ENCODE results near the gene MEF2C. TPM values are rescaled to one million over a fixed set of nuclear protein-coding genes. Genes with fewer than 3 reads are reported as not detected.

Gene MEF2C
- total RNA-seq, 1 experiment from 2014 or later: 5.2 TPM

DNA sequence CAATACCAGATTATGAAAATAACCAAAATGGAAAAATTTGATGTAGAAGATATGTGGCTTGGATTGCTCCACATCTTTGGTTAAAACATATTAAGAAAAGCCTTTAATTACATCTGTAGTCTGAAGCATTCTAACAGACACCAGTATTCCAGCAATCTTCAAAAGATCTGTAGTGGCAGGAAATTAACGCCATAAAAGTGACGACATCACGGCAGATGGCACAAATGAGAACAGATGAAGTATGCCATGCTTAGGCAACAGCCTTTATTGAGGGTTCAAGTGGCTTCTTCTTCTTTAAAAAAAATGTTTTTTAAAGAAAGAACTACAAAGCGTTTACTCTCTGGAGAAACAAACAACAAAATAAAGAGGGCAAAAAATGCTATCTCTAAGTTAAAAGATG, 164.2 kb downstream of the MEF2C start:
- DNase-seq (ENCODE audit: low read depth): no peak

DNA sequence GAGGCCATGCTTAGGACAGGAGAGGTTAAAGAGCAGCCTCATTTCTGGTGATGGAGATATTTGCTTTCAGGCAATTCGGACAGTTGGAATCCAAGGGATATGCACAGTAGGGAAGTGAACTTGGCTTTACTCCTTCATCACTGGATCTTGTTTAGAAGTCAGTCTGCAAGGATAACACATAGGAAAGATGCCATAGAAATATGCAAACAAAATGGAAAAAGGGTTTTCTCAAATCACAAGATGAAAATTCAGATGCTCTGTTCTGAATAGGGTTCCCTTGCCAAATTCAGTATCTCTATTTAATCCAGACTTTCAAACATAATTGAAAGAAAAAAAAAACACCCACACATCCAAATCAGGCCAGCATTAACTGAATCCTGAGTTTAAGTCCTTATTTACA, 166.9 kb downstream of the MEF2C start:
- no peak for DNase-seq (ENCODE audit: low read depth)

GRCh38 chr5:88715503-88715902, 167.5 kb downstream of the MEF2C start:
- DNase-seq (ENCODE audit: low read depth): no peak

DNA sequence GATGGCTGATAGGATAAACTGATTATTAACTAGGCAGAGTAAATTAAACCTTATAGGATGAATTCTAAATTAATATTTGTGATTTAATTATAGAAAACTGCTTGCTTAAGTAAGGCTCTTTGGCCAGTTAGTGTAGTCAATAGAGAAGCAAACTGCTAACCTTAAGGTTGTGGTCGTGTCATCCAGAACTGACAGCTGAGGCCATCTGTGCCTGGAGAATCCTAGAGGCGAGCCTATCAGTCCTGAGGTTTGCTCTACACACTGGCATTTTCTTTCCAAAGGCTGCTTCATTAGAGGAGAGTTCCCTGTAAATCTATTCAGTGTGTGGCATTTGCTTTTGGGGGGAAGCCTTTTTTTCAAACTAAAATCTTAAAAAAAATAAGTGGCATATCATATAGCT, 169.2 kb downstream of the MEF2C start:
- no peak for DNase-seq (ENCODE audit: low read depth)

DNA sequence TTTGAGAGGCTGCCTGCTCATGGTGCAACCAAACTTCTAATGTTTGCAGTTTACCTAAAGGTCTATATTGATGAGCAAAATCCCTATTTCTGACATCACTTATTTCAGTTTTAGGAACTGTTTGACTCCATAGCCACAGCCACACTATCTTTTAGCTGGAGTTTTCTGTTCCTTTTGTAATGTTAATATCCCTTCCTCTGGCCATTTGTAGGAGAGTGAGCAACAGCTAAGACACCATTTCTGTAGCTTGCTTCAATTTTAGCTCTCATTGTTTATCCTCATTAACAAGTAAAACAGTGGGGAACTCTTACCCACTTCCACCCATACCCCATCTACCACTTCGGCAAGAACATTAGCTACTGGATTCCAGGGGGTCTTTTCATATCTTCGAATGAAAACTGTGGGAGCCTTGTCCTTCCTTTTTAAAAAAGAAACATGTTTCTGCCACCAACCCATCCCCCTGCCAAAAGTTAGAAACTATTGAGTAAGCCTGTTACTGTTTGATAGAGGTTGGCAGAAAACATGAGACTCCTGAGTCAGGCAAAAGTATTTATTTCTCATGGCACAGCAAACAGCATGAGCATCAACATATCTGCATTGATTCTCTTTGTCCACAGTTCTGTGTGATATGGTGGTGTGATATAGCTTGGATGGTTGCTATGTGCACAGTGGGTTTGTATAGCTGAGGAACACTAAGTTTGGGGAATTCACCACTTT, 174.1 kb downstream of the MEF2C start:
- DNase-seq (ENCODE audit: low read depth): no peak

DNA sequence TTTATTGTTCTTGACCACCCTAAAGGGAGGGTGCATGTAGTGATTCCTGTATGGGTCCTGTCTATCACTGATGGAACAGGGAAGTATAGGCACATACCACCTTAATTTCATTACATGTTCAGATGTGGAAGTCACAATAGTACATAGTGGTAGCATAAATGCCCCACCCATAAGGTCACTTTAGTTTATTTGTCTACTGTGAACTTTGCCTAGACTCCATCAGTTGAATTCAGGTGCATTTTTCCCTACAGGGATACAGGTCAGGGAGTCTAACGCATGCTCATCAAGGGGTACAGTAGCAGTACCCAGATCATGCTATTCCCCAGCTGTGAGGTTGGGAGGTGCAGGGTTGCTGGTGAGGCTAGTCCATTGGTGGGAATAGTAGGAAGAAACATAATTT, 175.0 kb downstream of the MEF2C start:
- no peak for DNase-seq (ENCODE audit: low read depth)

- peak; percentile 66 for DNase-seq (ENCODE audit: low read depth)
These were observed 175.6 kb downstream of the MEF2C start for GRCh38 chr5:88707216-88707965.

- DNase-seq (ENCODE audit: low read depth): no peak
These were observed 180.7 kb downstream of the MEF2C start for GRCh38 chr5:88702332-88702731.

DNA sequence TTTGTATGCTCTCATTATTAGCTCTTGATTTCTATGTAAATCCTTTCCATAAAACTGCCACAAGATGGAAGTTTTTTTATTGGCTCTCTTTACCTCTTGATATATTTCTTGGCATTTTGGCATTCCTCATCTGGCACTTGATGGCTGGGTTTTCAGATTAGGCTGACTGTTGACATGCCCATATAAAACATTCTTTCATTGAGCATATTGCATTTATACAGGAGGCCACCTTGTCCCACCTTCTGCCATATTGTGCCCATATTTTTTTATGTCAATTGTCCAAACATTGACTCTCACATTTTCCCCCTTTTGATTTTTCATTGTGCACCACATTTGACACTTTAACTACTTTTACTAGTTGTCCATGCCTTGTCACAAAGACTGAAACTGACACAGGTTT, 182.9 kb downstream of the MEF2C start:
- DNase-seq (ENCODE audit: low read depth): no peak

- DNase-seq (ENCODE audit: low read depth): no peak
These were observed 184.7 kb downstream of the MEF2C start for GRCh38 chr5:88698290-88698689.

GRCh38 chr5:88696466-88696865, 186.5 kb downstream of the MEF2C start:
- DNase-seq (ENCODE audit: low read depth): no peak

DNA sequence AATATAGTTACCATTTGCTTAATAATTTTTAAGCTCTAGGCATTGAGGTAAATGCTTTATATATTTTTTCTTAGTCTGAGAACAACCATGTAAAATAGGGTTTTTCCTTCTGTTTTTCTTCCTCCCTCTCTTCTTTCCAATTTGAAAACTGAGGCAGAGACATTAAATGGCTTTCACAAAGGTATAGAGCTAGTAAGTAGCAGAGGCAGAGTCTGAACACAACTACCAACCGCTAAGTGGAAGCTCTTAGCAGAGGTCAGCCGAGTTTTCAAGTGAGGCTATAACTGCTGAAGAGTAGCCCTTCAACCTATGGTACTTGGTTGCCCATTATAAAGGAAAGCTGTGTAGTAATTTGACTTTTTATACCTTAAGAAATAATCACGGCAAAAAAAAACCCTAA, 187.1 kb downstream of the MEF2C start:
- DNase-seq (ENCODE audit: low read depth): no peak

DNA sequence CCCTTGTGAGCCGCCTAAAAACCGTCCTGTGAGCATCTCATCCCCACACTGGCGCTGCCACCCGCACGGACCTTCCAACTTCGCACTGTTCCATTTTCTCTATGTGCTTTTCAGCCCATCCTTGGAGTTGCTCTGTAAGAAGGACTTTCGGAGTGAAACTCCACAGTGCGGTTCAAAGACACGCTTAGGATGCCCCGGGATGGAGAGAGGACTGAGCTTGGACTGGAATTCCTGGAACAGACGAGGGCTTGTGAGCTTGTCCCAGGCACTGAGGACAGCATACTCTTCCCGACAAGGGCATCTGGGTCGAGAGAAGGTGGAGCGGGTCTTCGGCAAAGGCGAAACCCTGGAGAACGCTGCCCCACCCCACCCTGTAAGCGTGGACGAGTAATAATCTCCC, 187.8 kb downstream of the MEF2C start:
- DNase-seq (ENCODE audit: low read depth): no peak

- no peak for DNase-seq (ENCODE audit: low read depth)
These were observed 188.8 kb downstream of the MEF2C start for GRCh38 chr5:88694023-88694679.

GRCh38 chr5:88693071-88693932, 189.7 kb downstream of the MEF2C start:
- peak; percentile 45 for DNase-seq (ENCODE audit: low read depth)

DNA sequence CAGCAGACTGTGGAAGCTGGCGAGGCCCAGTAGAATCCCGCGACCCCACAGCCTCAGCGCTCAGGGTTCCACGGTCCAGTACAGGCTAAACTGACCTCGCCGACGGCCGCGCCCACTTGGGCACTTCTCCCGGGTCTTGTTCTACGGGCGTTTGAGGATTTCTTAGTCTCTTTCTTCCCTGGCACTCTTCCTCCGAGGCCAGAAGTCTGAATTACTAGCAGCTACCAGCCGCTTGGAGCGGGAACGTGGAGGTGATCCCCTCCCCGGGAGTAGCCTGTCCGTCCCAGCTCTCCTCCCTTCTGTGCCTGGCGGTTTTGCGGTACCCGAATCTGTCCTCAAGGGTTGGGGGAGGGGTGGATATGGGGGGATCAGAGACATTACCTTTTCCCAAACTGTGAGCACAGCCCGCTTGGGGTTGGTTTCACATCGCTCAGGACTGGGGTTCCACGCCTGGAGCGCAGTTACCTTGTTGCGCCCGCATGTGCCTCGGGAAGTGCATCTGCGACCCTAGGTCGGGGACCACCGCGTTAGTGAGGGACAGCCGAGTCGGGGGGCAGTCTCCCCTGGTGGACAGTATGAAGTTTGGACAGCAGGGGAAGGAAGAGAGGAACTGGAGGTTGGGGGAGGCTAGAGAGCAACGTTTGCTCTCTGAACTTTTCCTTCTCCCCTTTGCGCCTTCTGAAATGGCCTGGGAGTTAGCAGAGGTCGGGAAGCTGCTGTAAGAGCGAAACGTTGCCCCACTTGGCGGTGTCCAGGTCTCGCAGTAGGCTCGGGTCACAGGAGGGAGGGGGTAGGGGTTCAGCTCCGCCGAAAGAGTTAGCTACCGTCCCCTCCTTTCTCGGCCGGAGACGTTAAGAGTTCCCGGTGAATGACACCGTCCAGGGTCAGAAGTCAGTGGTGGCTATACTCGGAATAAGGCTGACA, 190.8 kb downstream of the MEF2C start:
- DNase-seq (ENCODE audit: low read depth): peak; percentile 30

GRCh38 chr5:88691230-88691582, 191.8 kb downstream of the MEF2C start:
- no peak for DNase-seq (ENCODE audit: low read depth)

GRCh38 chr5:88690409-88691229, 192.4 kb downstream of the MEF2C start:
- DNase-seq (ENCODE audit: low read depth): peak; percentile 81

DNA sequence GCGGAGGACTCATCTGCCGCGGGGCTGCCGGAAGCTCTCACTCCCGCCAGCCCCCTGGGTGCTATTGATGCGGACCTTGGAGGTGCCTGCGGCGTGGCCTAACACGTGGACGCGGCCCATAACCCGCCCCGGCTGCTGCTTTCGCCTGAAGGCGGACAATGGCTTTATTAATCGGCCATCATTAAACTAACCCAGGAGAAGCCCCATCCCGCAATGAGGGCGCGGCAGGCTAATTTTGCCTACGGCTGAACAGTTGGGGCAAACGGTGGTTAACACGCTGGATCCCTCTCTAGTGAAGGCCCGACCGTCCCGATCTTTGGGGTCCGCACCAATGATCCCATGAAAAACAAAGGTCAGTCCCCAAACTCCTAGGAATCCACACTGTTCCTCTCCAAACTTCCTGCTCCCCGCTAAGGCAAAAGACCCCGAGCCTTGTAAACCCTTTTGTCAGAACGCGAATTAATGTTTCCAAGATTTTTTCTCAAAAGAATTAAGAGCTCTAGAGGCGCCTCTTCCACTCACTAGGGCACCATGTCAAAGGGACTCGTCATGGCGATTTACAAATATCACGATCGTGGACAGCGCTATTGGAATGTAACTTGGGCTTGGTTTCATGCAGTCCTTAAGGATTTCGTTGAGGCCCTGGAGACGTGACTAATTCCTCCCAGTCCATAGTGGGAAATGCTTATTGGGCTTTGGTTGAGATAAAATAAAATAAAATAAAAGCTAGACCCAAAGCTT, 193.1 kb downstream of the MEF2C start:
- no peak for DNase-seq (ENCODE audit: low read depth)

Data from Daoy (cell line).